H1 (cell line): ENCODE results near the gene LLGL2. TPM values are rescaled to one million over a fixed set of nuclear protein-coding genes. Genes with fewer than 3 reads are reported as not detected.

Source experiments
- CTCF ChIA-PET: fragments of 300-600 bp; sonication (Branson Sonifier 250); formaldehyde crosslinking; loops from one replicate; lab custom pipeline; 2021; ENCODE audit not compliant: partially characterized antibody; lab: Charles Lee
- POLR2A ChIA-PET: fragments of 300-600 bp; sonication (Branson Sonifier 250); formaldehyde crosslinking; loops from one replicate; lab custom pipeline; 2021; ENCODE audit warnings: inconsistent platforms; ENCODE audit not compliant: partially characterized antibody; lab: Charles Lee
- DNase-seq, 2 experiments: peaks; one replicate each; pipeline versions ENCODE4 v3.0.0 to v3.0.0-alpha.2; 2010 to 2022; ENCODE audit warnings: low spot score in 2 of 2, low read depth in 1 of 2, mixed read lengths in 1 of 2
- FAIRE-seq: peaks from 2 replicates; lab custom pipeline; 2011; peaks lifted over from hg19 to GRCh38; lab: Jason Lieb, UNC
- H2AFZ ChIP-seq: 2 replicates; pipeline ENCODE4 v1.8.1; 2012; ENCODE audit warnings: low read length, inconsistent platforms
- H2AK5ac ChIP-seq: 2 replicates; pipeline ENCODE4 v1.6.1; 2013; ENCODE audit warnings: low read depth, low read length
- H2BK120ac ChIP-seq: replicated peaks from 2 replicates; pipeline ENCODE3; 2013; ENCODE audit warnings: low read depth, low read length, inconsistent platforms
- H2BK12ac ChIP-seq: 2 replicates; pipeline ENCODE4 v1.6.1; 2013; ENCODE audit warnings: low read depth, low read length
- H2BK15ac ChIP-seq: 2 replicates; pipeline ENCODE4 v1.6.1; 2013; ENCODE audit warnings: low read length
- H2BK20ac ChIP-seq: 2 replicates; pipeline ENCODE4 v1.6.1; 2013; ENCODE audit warnings: low read length
- H2BK5ac ChIP-seq: 2 replicates; pipeline ENCODE4 v1.6.1; 2013; ENCODE audit warnings: low read depth, low read length
- H3K14ac ChIP-seq: 2 replicates; pipeline ENCODE4 v1.6.1; 2013; ENCODE audit warnings: inconsistent platforms; ENCODE audit not compliant: insufficient read length
- H3K18ac ChIP-seq: 2 replicates; pipeline ENCODE4 v1.6.1; 2013; ENCODE audit warnings: low read length; ENCODE audit errors: extremely low read depth
- H3K23ac ChIP-seq: 2 replicates; pipeline ENCODE4 v1.6.1; 2013; ENCODE audit warnings: inconsistent platforms; ENCODE audit not compliant: insufficient read length
- H3K23me2 ChIP-seq: 2 replicates; pipeline ENCODE4 v1.6.1; 2013; ENCODE audit warnings: low read depth, low read length
- H3K27ac ChIP-seq: 2 replicates; pipeline ENCODE4 v1.6.1; 2011; ENCODE audit warnings: low read depth, low read length, inconsistent platforms
- H3K27me3 ChIP-seq, 4 experiments: replicated peaks in 1 of 4; 1 replicate in 1 of 4; 2 replicates in 3 of 4; pipeline versions ENCODE4 v1.6.1 to v1.8.1; 2011 to 2013; ENCODE audit warnings: low read length in 3 of 4, mild to moderate bottlenecking in 3 of 4, inconsistent platforms in 2 of 4, mixed read lengths in 2 of 4, moderate library complexity in 1 of 4; ENCODE audit not compliant: control insufficient read depth in 3 of 4, insufficient read depth in 3 of 4; ENCODE audit errors: extremely low read depth in 1 of 4
- H3K36me3 ChIP-seq, 4 experiments: 2 replicates each; pipeline versions ENCODE4 v1.6.1 to v1.8.1; 2011 to 2013; ENCODE audit warnings: mild to moderate bottlenecking in 4 of 4, low read length in 3 of 4, moderate library complexity in 2 of 4, control low read depth in 1 of 4, inconsistent platforms in 1 of 4; ENCODE audit not compliant: insufficient read depth in 4 of 4, control insufficient read depth in 2 of 4
- H3K4ac ChIP-seq: replicated peaks from 2 replicates; pipeline ENCODE3; 2013; ENCODE audit warnings: low read length, low read depth, mixed read lengths, inconsistent platforms; ENCODE audit not compliant: insufficient read length
- H3K4me1 ChIP-seq, 4 experiments: replicated peaks in 1 of 4; 1 replicate in 1 of 4; 2 replicates in 3 of 4; pipeline versions ENCODE4 v1.6.1 to v1.8.1; 2011 to 2013; ENCODE audit warnings: low read length in 3 of 4, inconsistent platforms in 2 of 4, mixed read lengths in 1 of 4; ENCODE audit not compliant: insufficient read depth in 4 of 4, control insufficient read depth in 3 of 4
- H3K4me2 ChIP-seq, 2 experiments: 2 replicates each; pipeline versions ENCODE4 v1.6.1 to v1.8.1; 2011 to 2013; ENCODE audit warnings: low read depth in 2 of 2, low read length in 2 of 2, control low read depth in 1 of 2, inconsistent platforms in 1 of 2, mild to moderate bottlenecking in 1 of 2; ENCODE audit not compliant: insufficient read depth in 1 of 2
- H3K4me3 ChIP-seq, 4 experiments: fragments of 200-600, 300-600 bp in 1 of 4; sonication (generic), shearing (Covaris generic), sonication (Bioruptor Twin) in 1 of 4; 2 replicates each; pipeline versions ENCODE4 v1.5.1 to v1.8.1; 2011 to 2016; ENCODE audit warnings: low read length in 4 of 4, low read depth in 3 of 4, control low read depth in 2 of 4, inconsistent platforms in 2 of 4, mild to moderate bottlenecking in 2 of 4, mixed read lengths in 1 of 4, moderate library complexity in 1 of 4; ENCODE audit not compliant: insufficient read depth in 2 of 4; ENCODE audit errors: extremely low read depth in 1 of 4
- H3K56ac ChIP-seq: replicated peaks from 2 replicates; pipeline ENCODE3; 2013; ENCODE audit warnings: low read depth, mild to moderate bottlenecking, mixed read lengths, low read length, inconsistent platforms; ENCODE audit not compliant: insufficient read length
- H3K79me1 ChIP-seq: 2 replicates; pipeline ENCODE4 v1.6.1; 2013; ENCODE audit warnings: low read depth, low read length, control low read depth
- H3K79me2 ChIP-seq, 2 experiments: 2 replicates each; pipeline versions ENCODE4 v1.6.1 to v1.8.1; 2012 to 2013; ENCODE audit warnings: low read length in 2 of 2, mild to moderate bottlenecking in 2 of 2, inconsistent platforms in 1 of 2; ENCODE audit not compliant: insufficient read depth in 2 of 2, control insufficient read depth in 1 of 2
- H3K9ac ChIP-seq, 4 experiments: replicated peaks in 1 of 4; 1 replicate in 1 of 4; 2 replicates in 3 of 4; pipeline versions ENCODE4 v1.6.1 to v1.8.1; 2011 to 2013; ENCODE audit warnings: low read depth in 3 of 4, low read length in 3 of 4, control low read depth in 2 of 4, mild to moderate bottlenecking in 2 of 4, moderate library complexity in 2 of 4, inconsistent platforms in 1 of 4; ENCODE audit errors: extremely low read depth in 1 of 4
- H3K9me3 ChIP-seq, 2 experiments: 2 replicates each; pipeline versions ENCODE4 v1.6.1 to v1.8.1; 2012 to 2013; ENCODE audit warnings: mild to moderate bottlenecking in 2 of 2, moderate library complexity in 2 of 2, control low read depth in 1 of 2, inconsistent platforms in 1 of 2, low read depth in 1 of 2, low read length in 1 of 2, mixed read lengths in 1 of 2; ENCODE audit not compliant: insufficient read depth in 2 of 2
- H4K20me1 ChIP-seq, 2 experiments: replicated peaks in 1 of 2; 2 replicates each; pipeline versions ENCODE3 to v1.8.1; 2011 to 2013; ENCODE audit warnings: inconsistent platforms in 2 of 2, low read length in 2 of 2, mild to moderate bottlenecking in 1 of 2; ENCODE audit not compliant: insufficient read depth in 2 of 2, control insufficient read depth in 1 of 2
- H4K5ac ChIP-seq: 2 replicates; pipeline ENCODE4 v1.6.1; 2013; ENCODE audit warnings: low read length, low read depth, mixed read lengths, inconsistent platforms; ENCODE audit not compliant: insufficient read length
- H4K8ac ChIP-seq: 2 replicates; pipeline ENCODE4 v1.8.0; 2013; ENCODE audit warnings: mild to moderate bottlenecking, moderate library complexity, low read length, inconsistent platforms; ENCODE audit not compliant: insufficient read depth; ENCODE audit errors: extremely low read depth
- H4K91ac ChIP-seq: replicated peaks from 2 replicates; pipeline ENCODE3; 2013; ENCODE audit warnings: low read length, mixed read lengths, inconsistent platforms; ENCODE audit not compliant: insufficient read length
- CBX8 ChIP-seq: fragments of 300-800, 300-1000 bp; sonication (generic); IDR thresholded peaks from 2 replicates; pipeline ENCODE4 v1.7.1; 2016; ENCODE audit warnings: low read depth, low read length, borderline replicate concordance
- GTF2F1 ChIP-seq: IDR thresholded peaks from 2 replicates; pipeline ENCODE4 v1.6.1; 2012; ENCODE audit warnings: low read depth, low read length, improper control_type of control experiment, borderline replicate concordance
- POU5F1 ChIP-seq: IDR thresholded peaks from 2 replicates; pipeline ENCODE4 v1.6.1; 2011; ENCODE audit warnings: low read depth, mild to moderate bottlenecking, low read length, moderate library complexity
- WGBS, 2 experiments: shearing (Covaris generic) in 1 of 2; methylation state at CpG; one replicate each; pipeline versions ENCODE4 v1.1.6 to v1.1.7; 2013 to 2015; ENCODE audit warnings: low lambda C conversion rate in 2 of 2, mixed read lengths in 2 of 2, inconsistent platforms in 1 of 2, low coverage in 1 of 2, missing lambda C conversion rate in 1 of 2; ENCODE audit not compliant: insufficient replicate concordance in 2 of 2, insufficient coverage in 1 of 2, insufficient read length in 1 of 2; ENCODE audit errors: extremely low coverage in 1 of 2, missing lambda C conversion rate in 1 of 2; 5-methylcytosine and 5-hydroxymethylcytosine counted together
- polyA plus RNA-seq, 7 experiments: library from polyadenylated mRNA; depleted of rRNA in 3 of 7; stranded (reverse) in 5 of 7; unstranded in 2 of 7; fragments of >200 nt in 5 of 7; fragments of 200-250 nt in 2 of 7; gene quantifications; 1 replicate in 5 of 7; 2 replicates in 1 of 7; 4 replicates in 1 of 7; pipeline versions ENCODE4 v1.2.1 to v1.2.3, GENCODE V29; 2011 to 2013; ENCODE audit warnings: missing spikeins in 2 of 7, mixed read lengths in 2 of 7
- total RNA-seq: library from RNA; stranded (reverse); fragmentation: NEBNext Ultra II Directional; extraction: Animal tissue kit (Norgen Biotek cat#: 25700); gene quantifications from 2 replicates; pipeline ENCODE4 v1.2.1, GENCODE V29; 2021

LLGL2 gene
- total and polyA plus RNA-seq, 2 of the 8 experiments (the other 6 are each of a cell fraction or from before 2014, with no cell fraction given) = 64.5 to 77.1 TPM

- Histone ChIP-seq H2BK20ac (no peak overlapping the region), H3K4me2 (no peak overlapping the region), H3K79me2 (no peaks in the 10 kb centered on the region), H3K9me3 (no peaks in the 10 kb centered on the region), H2BK15ac (peak overlapping the region; percentile 46; the same call in 1 of the 2 replicates), H4K20me1 (peaks cover 0 to 2% of the 10 kb centered on the region in 2 experiments), H2BK120ac (no peak overlapping the region), H3K27me3 (no peaks in the 10 kb centered on the region), H3K4me3 (no peak overlapping the region), H3K23ac (no peak overlapping the region), H3K56ac (no peak overlapping the region), H3K23me2 (no peaks in the 10 kb centered on the region), H3K4ac (no peak overlapping the region), H2BK5ac (no peak overlapping the region; the same call in 1 of the 2 replicates), H3K36me3 (peaks cover 0 to 4% (median 0%) of the 10 kb centered on the region in 4 experiments; a peak in 1 of 8 replicates), H3K4me1 (peaks cover 0 to 7% (median under 1%) of the 10 kb centered on the region in 4 experiments; a peak in 4 of 7 replicates), H2AK5ac (no peak overlapping the region), H3K9ac (no peak overlapping the region), H3K18ac (no peak overlapping the region), H3K27ac (no peak overlapping the region), H4K5ac (no peak overlapping the region), H3K14ac (no peak overlapping the region), H3K79me1 (no peaks in the 10 kb centered on the region; the same call in 1 of the 2 replicates), H2AFZ (no peak overlapping the region), H2BK12ac (no peak overlapping the region), H4K91ac (no peak overlapping the region), H4K8ac (no peak overlapping the region)
- ChIA-PET POLR2A (no interaction called here), CTCF (interaction anchor here (0.6 to 5.6 kb wide), 8 partner anchors 10 to 646 kb away, joined by 3 to 31 read pairs (median 4); no protein-coding TSS in a partner anchor)
- 86% methylated on average over 6 of the region's 6 CpGs; no CpG with 5 or more reads in 1 of the 2 experiments for WGBS, 2 experiments
- TF ChIP-seq GTF2F1 (no peak), POU5F1 (no peak), CBX8 (no peak)
- FAIRE-seq (no peak), DNase-seq (no peak)
Measured at GRCh38 chr17:75480281-75480680, 45.2 kb upstream of the LLGL2 start.
